Neural progenitor cell (in vitro differentiated cells): Measurements from ENCODE around the gene KRTAP10-9. TPM values are rescaled to one million over a fixed set of nuclear protein-coding genes. Genes with fewer than 3 reads are reported as not detected.

Experiments
- DNase-seq: peaks from one replicate; pipeline ENCODE4 v3.0.0-alpha.2; 2016; ENCODE audit warnings: low spot score
- H2AFZ ChIP-seq: fragments of 200-600 bp; sonication (generic); replicated peaks from 2 replicates; pipeline ENCODE4 v1.6.1; 2016; ENCODE audit warnings: antibody characterized with exemption
- H3F3A ChIP-seq: fragments of 200-600 bp; sonication (generic); 2 replicates; pipeline ENCODE4 v1.6.1; 2016; ENCODE audit warnings: antibody characterized with exemption, low read depth
- H3K27ac ChIP-seq: fragments of 200-600 bp; sonication (generic); 2 replicates; pipeline ENCODE4 v1.5.1; 2016; ENCODE audit warnings: mild to moderate bottlenecking
- H3K27me3 ChIP-seq: fragments of 200-600 bp; sonication (generic); 2 replicates; pipeline ENCODE4 v1.6.1; 2016; ENCODE audit warnings: mild to moderate bottlenecking, moderate library complexity
- H3K36me3 ChIP-seq: fragments of 200-600 bp; sonication (generic); 2 replicates; pipeline ENCODE4 v1.5.1; 2016
- H3K4me1 ChIP-seq: fragments of 200-600 bp; sonication (generic); 2 replicates; pipeline ENCODE4 v1.6.1; 2016; ENCODE audit warnings: mixed run types
- H3K4me2 ChIP-seq: fragments of 200-600 bp; sonication (generic); 2 replicates; pipeline ENCODE4 v1.6.1; 2016
- H3K4me3 ChIP-seq: fragments of 200-600 bp; sonication (generic); 2 replicates; pipeline ENCODE4 v1.5.1; 2016
- H3K79me2 ChIP-seq: fragments of 200-600 bp; sonication (generic); 2 replicates; pipeline ENCODE4 v1.6.1; 2016; ENCODE audit warnings: low read depth
- H3K9ac ChIP-seq: fragments of 200-600 bp; sonication (generic); 2 replicates; pipeline ENCODE4 v1.6.1; 2016
- H3K9me3 ChIP-seq: fragments of 200-600 bp; sonication (generic); 2 replicates; pipeline ENCODE4 v1.5.1; 2016; ENCODE audit warnings: low read depth
- H4K20me1 ChIP-seq: fragments of 200-600 bp; sonication (generic); 2 replicates; pipeline ENCODE4 v1.6.1; 2016; ENCODE audit warnings: low read depth
- H3K27ac Mint-ChIP-seq: 3 replicates; pipeline ENCODE4 v1.8.0; 2021; ENCODE audit warnings: mixed read lengths
- H3K27me3 Mint-ChIP-seq: 2 replicates; pipeline ENCODE4 v1.8.0; 2022; ENCODE audit warnings: low read depth, mild to moderate bottlenecking, inconsistent platforms, moderate library complexity, mixed read lengths; ENCODE audit not compliant: insufficient read depth
- H3K36me3 Mint-ChIP-seq: 3 replicates; pipeline ENCODE4 v1.8.0; 2021; ENCODE audit warnings: mixed read lengths
- H3K4me1 Mint-ChIP-seq: 3 replicates; pipeline ENCODE4 v1.8.0; 2021; ENCODE audit warnings: mixed read lengths
- H3K4me3 Mint-ChIP-seq: 3 replicates; pipeline ENCODE4 v1.8.0; 2021; ENCODE audit warnings: mild to moderate bottlenecking, moderate library complexity, mixed read lengths
- H3K9me3 Mint-ChIP-seq: 3 replicates; pipeline ENCODE4 v1.8.0; 2020; ENCODE audit warnings: mixed read lengths
- EZH2 ChIP-seq: fragments of 200-600 bp; sonication (generic); IDR thresholded peaks from 2 replicates; pipeline ENCODE4 v1.6.1; 2017; ENCODE audit warnings: antibody characterized with exemption, mild to moderate bottlenecking, moderate library complexity
- EZH2phosphoT487 ChIP-seq: fragments of 200-600 bp; sonication (generic); IDR thresholded peaks from 2 replicates; pipeline ENCODE4 v1.6.1; 2017; ENCODE audit warnings: antibody characterized with exemption
- total RNA-seq: library from RNA; depleted of rRNA; stranded (reverse); fragments of >200 nt; gene quantifications from 2 replicates; pipeline ENCODE4 v1.2.3, GENCODE V29; 2015; ENCODE audit warnings: low replicate concordance
- TF ChIP-seq, protein P1 (sequence below): fragments of 200-600 bp; sonication (generic); IDR thresholded peaks from 2 replicates; pipeline ENCODE4 v1.5.1; 2017; ENCODE audit warnings: antibody characterized with exemption, mild to moderate bottlenecking

Gene KRTAP10-9
- total RNA-seq, 1 donor from 2014 or later, result not detected

DNA sequence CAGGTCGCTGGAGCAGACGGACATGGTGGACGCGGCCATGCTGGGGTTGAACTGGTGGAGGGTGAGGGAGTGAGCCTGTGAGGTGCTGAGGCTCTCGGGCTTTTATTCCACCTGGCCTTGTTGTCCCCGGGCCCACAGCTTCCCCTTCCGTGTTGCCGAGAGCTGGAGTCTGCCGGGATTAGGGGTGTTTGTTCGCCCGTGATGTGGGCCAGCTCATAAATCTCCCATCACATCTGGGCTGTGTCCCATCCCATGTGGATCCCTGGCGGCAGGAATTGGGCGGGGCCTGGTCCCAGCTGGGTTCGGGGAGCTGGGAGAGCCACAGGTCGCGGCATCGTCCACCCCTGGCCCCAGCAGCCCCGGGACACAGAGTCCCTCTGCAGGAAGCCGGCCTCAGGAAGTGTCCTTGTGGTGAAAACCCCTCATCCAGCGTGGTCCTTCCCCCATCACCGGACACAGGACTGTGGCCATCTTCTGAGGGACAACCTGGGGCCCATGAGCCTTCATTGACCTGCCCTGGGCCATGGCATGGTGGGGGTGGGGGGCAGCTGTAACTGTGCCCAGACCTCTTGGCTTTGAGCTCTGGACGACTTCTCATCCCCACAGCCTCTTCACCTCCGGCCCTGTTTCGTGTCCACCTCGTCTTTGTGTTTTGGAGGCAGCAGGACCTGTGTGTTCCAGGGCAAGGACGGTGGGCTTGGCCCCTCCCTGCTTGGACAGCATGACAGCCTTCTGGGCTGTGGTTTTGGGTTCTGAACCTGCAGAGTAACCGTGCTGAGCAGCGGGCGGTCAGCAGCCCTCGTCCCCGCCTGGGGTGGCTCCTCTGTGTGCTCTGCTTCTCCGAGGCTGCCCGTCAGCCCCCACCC lies 34.2 kb upstream of the KRTAP10-9 start, which contains the start of gene KRTAP10-6:
TSS of gene KRTAP10-6 (minus strand) at position 60 of the 866 bp plus-strand sequence. CDS start at position 39, 21 bp downstream.
- Histone ChIP-seq H3K36me3 (no peaks in the 10 kb centered on the region), H3K27ac (no peak within 1 kb of the TSS), H3K27me3 (no peaks in the 10 kb centered on the region), H4K20me1 (no peaks in the 10 kb centered on the region), H3F3A (peaks cover 6% of the 10 kb centered on the region), H3K9me3 (no peaks in the 10 kb centered on the region), H3K4me3 (no peak within 1 kb of the TSS), H3K4me2 (no peak within 1 kb of the TSS), H3K79me2 (no peaks in the 10 kb centered on the region), H3K9ac (no peak within 1 kb of the TSS), H2AFZ (peak within 1 kb of the TSS; percentile 42), H3K4me1 (peaks cover 12% of the 10 kb centered on the region)
- H3K36me3 Mint-ChIP-seq, result no peaks in the 10 kb centered on the region
- peak within 1 kb of the TSS; percentile 62 for H3K27ac Mint-ChIP-seq
- peaks cover 3% of the 10 kb centered on the region for H3K27me3 Mint-ChIP-seq
- TF ChIP-seq EZH2phosphoT487 (no peak), EZH2 (no peak)
- TF ChIP-seq, protein P1, sequence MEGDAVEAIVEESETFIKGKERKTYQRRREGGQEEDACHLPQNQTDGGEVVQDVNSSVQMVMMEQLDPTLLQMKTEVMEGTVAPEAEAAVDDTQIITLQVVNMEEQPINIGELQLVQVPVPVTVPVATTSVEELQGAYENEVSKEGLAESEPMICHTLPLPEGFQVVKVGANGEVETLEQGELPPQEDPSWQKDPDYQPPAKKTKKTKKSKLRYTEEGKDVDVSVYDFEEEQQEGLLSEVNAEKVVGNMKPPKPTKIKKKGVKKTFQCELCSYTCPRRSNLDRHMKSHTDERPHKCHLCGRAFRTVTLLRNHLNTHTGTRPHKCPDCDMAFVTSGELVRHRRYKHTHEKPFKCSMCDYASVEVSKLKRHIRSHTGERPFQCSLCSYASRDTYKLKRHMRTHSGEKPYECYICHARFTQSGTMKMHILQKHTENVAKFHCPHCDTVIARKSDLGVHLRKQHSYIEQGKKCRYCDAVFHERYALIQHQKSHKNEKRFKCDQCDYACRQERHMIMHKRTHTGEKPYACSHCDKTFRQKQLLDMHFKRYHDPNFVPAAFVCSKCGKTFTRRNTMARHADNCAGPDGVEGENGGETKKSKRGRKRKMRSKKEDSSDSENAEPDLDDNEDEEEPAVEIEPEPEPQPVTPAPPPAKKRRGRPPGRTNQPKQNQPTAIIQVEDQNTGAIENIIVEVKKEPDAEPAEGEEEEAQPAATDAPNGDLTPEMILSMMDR, result no peak
- H3K4me1 Mint-ChIP-seq, result peaks cover 15% of the 10 kb centered on the region
- no peak within 1 kb of the TSS for H3K4me3 Mint-ChIP-seq
- H3K9me3 Mint-ChIP-seq, result no peaks in the 10 kb centered on the region
- no peak for DNase-seq

DNA sequence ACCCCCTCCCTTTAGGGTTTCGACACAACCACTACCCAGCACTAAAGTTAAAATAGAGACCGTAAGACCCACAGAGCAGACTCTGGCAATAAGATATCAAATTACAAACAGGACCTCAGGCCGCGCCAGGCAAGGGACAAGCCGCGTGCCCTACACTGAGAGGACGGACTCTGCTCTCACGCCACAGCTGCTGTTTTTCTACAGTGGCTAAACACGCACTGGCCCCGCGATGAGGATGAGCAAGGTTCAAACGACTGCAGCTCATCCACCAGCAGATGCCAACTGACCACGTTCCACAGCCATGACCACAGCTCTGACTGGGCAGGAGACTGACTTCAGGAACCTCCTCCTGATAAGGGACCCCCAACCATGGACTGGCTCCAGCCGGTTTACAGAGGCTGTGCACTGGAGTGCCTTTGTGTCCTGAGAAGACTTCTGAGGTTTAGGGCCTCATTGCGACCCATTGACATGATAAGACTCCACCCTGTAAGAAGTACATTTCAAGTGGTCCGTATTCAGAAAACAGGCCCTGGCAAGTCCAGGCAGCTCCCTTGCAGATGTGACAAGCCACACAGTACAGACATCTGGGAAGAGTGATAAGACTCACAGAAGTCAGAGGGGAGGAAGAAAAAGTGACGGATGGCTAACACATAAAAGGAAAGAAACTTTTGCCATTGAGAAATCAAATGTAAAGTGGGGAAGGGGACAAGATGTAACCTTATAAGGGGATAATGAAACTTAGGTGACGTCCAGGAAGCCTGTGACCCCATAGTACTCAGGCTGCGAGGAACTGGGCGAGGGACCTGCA lies 33.1 kb upstream of the KRTAP10-9 start:
- no peak overlapping the region for H2AFZ ChIP-seq

DNA sequence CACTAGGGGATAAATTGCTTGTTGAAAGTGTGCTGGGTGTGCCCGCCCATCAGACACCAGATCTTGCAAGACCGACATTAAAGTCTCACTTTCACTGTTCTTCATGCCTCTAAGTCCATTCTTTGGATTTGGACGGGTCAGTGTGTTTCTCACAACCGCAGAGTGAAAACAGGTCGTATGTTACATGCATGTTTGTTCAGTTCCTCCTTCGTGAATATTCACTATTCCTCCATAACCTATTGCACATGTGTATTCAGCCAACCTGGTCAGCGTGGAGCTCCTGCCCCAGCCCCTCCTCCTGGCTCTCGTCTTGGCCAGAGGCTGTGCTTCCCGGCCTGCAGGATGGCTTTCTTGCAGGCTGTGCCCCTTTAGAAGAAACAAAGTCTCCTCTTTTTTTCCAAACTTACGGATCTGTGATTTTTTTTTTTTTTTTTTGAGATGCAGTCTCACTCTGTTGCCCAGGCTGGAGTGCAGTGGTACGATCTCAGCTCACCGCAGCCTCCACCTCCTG lies 32.4 kb upstream of the KRTAP10-9 start:
- no peak overlapping the region for H3K9ac ChIP-seq
- H3K9me3 ChIP-seq, result peaks cover 3% of the 10 kb centered on the region
- no peak for DNase-seq
- H3K79me2 ChIP-seq, result no peaks in the 10 kb centered on the region
- no peaks in the 10 kb centered on the region for H3K36me3 Mint-ChIP-seq
- no peak overlapping the region for H3K27ac Mint-ChIP-seq
- H3K4me3 Mint-ChIP-seq, result no peak overlapping the region
- H3K4me3 ChIP-seq, result no peak overlapping the region
- H3K4me2 ChIP-seq, result no peak overlapping the region
- H3K27ac ChIP-seq, result no peak overlapping the region
- TF ChIP-seq, protein P1, result no peak
- TF ChIP-seq EZH2 (no peak), EZH2phosphoT487 (no peak)
- H3F3A ChIP-seq, result peaks cover 24% of the 10 kb centered on the region
- H3K4me1 ChIP-seq, result peaks cover 25% of the 10 kb centered on the region
- peaks cover 2% of the 10 kb centered on the region for H3K9me3 Mint-ChIP-seq
- H3K4me1 Mint-ChIP-seq, result peaks cover 15% of the 10 kb centered on the region
- no peaks in the 10 kb centered on the region for H4K20me1 ChIP-seq
- peaks cover 3% of the 10 kb centered on the region for H3K27me3 Mint-ChIP-seq
- H3K36me3 ChIP-seq, result no peaks in the 10 kb centered on the region
- no peaks in the 10 kb centered on the region for H3K27me3 ChIP-seq
- no peak overlapping the region for H2AFZ ChIP-seq

More for the DNA sequence above, 33.1 kb upstream of the KRTAP10-9 start:
- Mint-ChIP-seq H3K4me3 (no peak overlapping the region), H3K27me3 (peaks cover 3% of the 10 kb centered on the region), H3K4me1 (peaks cover 17% of the 10 kb centered on the region), H3K36me3 (no peaks in the 10 kb centered on the region), H3K27ac (peak overlapping the region; percentile 62), H3K9me3 (peaks cover 2% of the 10 kb centered on the region)
- H3K4me1 ChIP-seq, result peaks cover 21% of the 10 kb centered on the region
- peaks cover 3% of the 10 kb centered on the region for H3K9me3 ChIP-seq
- H3K4me2 ChIP-seq, result no peak overlapping the region
- TF ChIP-seq EZH2 (no peak), EZH2phosphoT487 (no peak)
- TF ChIP-seq, protein P1, result no peak
- H4K20me1 ChIP-seq, result no peaks in the 10 kb centered on the region
- DNase-seq, result no peak
- H3K36me3 ChIP-seq, result no peaks in the 10 kb centered on the region
- peaks cover 17% of the 10 kb centered on the region for H3F3A ChIP-seq
- no peak overlapping the region for H3K27ac ChIP-seq
- H3K27me3 ChIP-seq, result no peaks in the 10 kb centered on the region
- no peak overlapping the region for H3K9ac ChIP-seq
- H3K79me2 ChIP-seq, result no peaks in the 10 kb centered on the region
- H3K4me3 ChIP-seq, result no peak overlapping the region
